D721Med (cell line): ENCODE measurements around the gene TSPAN2.

Source experiments
- DNase-seq: peaks from one replicate; pipeline ENCODE4 v3.0.0; 2011; ENCODE audit warnings: low spot score; ENCODE audit not compliant: insufficient read length
- FAIRE-seq: peaks from 2 replicates; lab custom pipeline; 2011; peaks lifted over from hg19 to GRCh38; lab: Jason Lieb, UNC
- TF ChIP-seq, protein P1 (sequence below): IDR thresholded peaks from 2 replicates; pipeline ENCODE4 v1.5.1; 2012; ENCODE audit warnings: mild to moderate bottlenecking, control low read depth; ENCODE audit not compliant: insufficient read depth; ENCODE audit errors: missing control alignments

Gene TSPAN2

DNA sequence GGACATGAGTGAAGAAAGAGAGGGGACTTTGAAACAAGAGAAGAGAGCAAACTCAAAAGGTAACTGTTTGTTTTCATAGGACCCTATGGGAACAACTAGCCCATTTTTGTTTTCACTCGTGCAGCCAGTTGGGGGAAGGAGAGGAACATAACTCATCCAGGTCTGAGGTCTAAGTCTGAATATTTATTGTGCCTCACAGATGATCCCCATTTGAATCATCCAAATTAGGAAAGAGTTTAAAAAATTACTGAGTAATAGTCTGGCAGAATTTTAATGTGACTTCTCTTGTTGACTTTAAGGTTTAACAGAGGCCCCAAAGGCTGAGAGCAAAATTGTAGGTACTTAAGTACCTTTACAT, 10.4 kb upstream of the TSPAN2 start:
- DNase-seq (no peak), FAIRE-seq (no peak)
- TF ChIP-seq, protein P1, sequence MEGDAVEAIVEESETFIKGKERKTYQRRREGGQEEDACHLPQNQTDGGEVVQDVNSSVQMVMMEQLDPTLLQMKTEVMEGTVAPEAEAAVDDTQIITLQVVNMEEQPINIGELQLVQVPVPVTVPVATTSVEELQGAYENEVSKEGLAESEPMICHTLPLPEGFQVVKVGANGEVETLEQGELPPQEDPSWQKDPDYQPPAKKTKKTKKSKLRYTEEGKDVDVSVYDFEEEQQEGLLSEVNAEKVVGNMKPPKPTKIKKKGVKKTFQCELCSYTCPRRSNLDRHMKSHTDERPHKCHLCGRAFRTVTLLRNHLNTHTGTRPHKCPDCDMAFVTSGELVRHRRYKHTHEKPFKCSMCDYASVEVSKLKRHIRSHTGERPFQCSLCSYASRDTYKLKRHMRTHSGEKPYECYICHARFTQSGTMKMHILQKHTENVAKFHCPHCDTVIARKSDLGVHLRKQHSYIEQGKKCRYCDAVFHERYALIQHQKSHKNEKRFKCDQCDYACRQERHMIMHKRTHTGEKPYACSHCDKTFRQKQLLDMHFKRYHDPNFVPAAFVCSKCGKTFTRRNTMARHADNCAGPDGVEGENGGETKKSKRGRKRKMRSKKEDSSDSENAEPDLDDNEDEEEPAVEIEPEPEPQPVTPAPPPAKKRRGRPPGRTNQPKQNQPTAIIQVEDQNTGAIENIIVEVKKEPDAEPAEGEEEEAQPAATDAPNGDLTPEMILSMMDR, result no peak

GRCh38 chr1:115098979-115099692, 9.8 kb upstream of the TSPAN2 start:
- FAIRE-seq (no peak), DNase-seq (no peak)

GRCh38 chr1:115092175-115092574, 2.9 kb upstream of the TSPAN2 start:
- DNase-seq, result no peak
- no peak for FAIRE-seq
- TF ChIP-seq, protein P1, result no peak

More at GRCh38 chr1:115098979-115099692, 9.8 kb upstream of the TSPAN2 start:
- TF ChIP-seq, protein P1, result no peak

DNA sequence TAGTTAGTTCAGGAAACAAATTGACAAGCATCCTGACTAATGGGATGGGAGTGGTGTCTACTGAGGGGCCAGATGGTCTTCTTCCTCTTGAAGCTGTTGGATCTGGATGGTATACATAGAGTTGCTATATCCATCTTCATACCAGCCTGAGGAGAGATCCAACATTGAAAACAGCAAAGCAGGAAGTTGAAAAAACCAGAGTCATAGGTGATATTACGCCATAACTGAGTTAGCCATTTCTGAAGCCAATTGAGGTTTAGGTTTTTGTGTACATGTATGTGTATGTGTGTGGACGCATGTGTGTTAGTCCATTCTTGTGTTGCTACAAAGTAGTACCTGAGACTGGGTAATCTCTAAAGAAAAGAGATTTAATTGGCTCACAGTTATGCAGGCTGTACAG, 2.3 kb upstream of the TSPAN2 start:
- TF ChIP-seq, protein P1, result no peak
- DNase-seq (no peak), FAIRE-seq (no peak)

DNA sequence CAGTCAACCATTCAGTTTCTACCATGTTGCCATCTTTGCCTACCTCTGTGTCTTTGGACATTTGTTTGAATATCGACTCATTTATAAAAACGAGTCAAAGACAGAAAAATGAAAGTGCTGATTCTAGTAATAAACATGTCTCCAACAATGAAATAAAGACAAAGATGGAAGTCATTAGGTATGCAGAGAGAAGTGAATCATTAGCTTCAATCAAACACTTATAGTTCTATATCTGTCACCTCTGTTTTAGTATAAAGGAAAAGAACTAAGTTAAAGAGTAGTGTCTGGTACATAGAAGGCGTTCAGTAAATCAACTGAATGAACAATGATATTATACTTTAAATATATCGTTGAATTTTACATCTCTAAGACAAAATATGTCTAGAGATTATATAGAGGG, 1.7 kb upstream of the TSPAN2 start:
- DNase-seq (no peak), FAIRE-seq (no peak)
- TF ChIP-seq, protein P1, result no peak

- DNase-seq (no peak), FAIRE-seq (no peak)
- TF ChIP-seq, protein P1, result no peak
Observed at GRCh38 chr1:115090540-115090939, 1.2 kb upstream of the TSPAN2 start.

DNA sequence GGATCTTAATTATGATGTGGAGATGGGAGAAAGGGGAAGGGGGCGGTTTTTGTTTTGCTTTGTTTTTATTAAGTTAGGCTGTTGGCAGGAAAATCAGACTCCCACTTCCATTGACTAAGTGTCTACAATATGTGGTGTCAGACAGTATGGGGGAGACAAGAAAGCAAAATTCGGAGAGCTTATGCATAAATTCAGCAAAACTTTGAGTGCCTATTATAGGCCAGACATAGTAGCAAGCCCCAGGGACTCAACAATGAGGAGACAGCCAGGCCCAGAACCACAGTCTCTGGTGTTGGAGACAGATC, 835 bp upstream of the TSPAN2 start:
- TF ChIP-seq, protein P1, result no peak
- DNase-seq, result no peak
- no peak for FAIRE-seq
